DMS114 treated with DMSO at 0.1 percent for 48 hours (cell line): ENCODE measurements around the gene SYT1.
"Not testable (repeated sequence)": the region's sequence is repeated elsewhere in the genome, so short reads cannot be mapped to it uniquely, and the experiment has no call there.

Experiments used
- DNase-seq: peaks from one replicate; lab custom pipeline; 2025; ENCODE audit not compliant: unreplicated experiment; lab: John Stamatoyannopoulos, UW

SYT1 gene

GRCh38 chr12:79200176-79200575, 335.6 kb downstream of the SYT1 start:
- no peak for DNase-seq

GRCh38 chr12:79203058-79203647, 338.6 kb downstream of the SYT1 start:
- DNase-seq: no peak

GRCh38 chr12:79206871-79207270, 342.3 kb downstream of the SYT1 start:
- DNase-seq: no peak

DNA sequence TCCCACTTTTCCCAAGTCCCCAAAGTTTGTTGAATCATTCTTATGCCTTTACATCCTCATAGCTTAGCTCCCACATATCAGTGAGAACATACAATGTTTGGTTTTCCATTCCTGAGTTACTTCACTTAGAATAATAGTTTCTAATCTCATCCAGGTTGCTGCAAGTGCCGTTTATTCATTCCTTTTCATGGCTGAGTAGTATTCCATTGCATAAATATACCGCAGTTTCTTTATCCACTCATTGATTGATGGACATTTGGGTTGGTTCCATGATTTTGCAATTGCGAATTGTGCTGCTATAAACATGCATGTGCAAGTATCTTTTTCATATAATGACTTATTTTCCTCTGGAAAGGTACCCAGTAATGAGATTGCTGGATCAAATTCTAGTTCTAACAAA, 345.8 kb downstream of the SYT1 start:
- not testable (repeated sequence) for DNase-seq

DNA sequence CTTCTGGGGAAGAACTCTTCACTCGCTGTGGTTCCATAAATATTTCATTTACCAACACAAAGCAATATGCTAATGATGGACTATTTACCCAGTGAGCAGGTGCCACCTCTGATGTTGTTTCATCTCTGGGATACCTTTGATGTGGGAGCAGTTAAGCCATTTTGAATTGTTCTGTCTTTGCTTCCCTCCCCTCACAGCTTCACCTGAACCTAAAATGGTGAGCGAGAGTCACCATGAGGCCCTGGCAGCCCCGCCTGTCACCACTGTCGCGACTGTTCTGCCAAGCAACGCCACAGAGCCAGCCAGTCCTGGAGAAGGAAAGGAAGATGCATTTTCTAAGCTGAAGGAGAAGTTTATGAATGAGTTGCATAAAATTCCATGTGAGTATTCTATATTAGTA, 352.7 kb downstream of the SYT1 start:
- no peak for DNase-seq

- no peak for DNase-seq
Measured at GRCh38 chr12:79223210-79223609, 358.6 kb downstream of the SYT1 start.

DNA sequence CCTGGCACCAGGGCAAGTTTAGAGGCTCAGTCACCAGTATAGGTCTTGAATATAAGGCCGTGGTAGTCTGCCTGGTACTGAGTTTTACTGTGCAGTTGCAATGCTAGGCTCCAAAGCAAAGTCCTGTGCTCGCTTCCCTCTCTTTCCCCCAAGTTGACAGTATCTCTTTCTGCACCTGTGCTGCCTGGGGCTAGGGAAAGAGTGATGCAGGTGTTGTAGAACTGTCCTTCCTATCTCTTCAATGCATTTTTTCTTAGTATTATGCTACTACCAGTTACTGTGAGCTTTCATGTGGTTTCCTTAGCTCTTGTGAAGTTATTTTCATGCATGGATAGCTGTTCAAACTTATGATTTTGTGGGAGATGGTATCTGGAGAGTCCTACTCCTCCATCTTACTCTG, 359.2 kb downstream of the SYT1 start:
- no peak for DNase-seq

DNA sequence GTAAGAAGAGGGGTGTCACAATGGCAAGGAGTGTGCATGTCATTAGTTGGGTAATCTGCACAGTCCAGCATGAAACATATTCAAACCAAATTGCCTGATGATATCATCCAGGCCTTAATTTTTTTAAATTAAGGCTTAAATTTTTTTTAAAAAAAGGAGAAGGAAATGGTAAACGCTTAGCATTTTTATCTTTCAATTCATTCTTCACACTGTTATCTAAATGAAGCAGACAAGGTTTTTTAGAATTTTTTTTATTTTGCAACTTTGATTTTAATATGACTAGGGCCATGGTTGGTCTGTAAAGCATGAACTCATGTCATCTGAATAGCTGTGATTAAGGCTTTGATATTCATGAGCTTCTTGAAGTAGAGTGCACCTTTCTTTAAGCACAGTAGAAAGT, 362.5 kb downstream of the SYT1 start:
- no peak for DNase-seq

DNA sequence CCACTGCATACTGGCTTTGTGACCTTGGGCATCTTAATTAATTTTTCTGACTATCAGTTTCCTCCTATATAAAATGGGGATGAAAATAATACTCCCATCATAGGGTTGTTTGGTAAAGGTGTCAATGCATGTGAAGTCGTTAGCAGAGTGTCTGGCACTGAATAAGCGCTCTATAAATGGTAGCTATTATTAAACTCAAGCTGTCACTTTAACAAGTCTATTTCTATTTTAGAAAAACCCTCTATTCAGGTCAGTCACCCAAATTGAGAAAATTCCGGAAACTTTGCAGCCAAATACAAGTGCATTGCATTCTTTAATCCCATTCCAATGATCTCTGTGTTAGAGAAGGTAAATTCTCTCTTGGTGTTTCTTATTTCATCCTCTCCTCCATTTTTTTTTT, 363.1 kb downstream of the SYT1 start:
- DNase-seq: no peak

GRCh38 chr12:79233341-79233781, 368.8 kb downstream of the SYT1 start:
- no peak for DNase-seq

- no peak for DNase-seq
Measured at GRCh38 chr12:79236920-79237319, 372.3 kb downstream of the SYT1 start.

- DNase-seq: no peak
Measured at GRCh38 chr12:79238246-79238645, 373.7 kb downstream of the SYT1 start.

- DNase-seq: no peak
Measured at GRCh38 chr12:79247494-79247893, 382.9 kb downstream of the SYT1 start.

GRCh38 chr12:79250186-79250585, 385.6 kb downstream of the SYT1 start:
- no peak for DNase-seq

GRCh38 chr12:79250960-79251755, 386.6 kb downstream of the SYT1 start:
- no peak for DNase-seq

DNA sequence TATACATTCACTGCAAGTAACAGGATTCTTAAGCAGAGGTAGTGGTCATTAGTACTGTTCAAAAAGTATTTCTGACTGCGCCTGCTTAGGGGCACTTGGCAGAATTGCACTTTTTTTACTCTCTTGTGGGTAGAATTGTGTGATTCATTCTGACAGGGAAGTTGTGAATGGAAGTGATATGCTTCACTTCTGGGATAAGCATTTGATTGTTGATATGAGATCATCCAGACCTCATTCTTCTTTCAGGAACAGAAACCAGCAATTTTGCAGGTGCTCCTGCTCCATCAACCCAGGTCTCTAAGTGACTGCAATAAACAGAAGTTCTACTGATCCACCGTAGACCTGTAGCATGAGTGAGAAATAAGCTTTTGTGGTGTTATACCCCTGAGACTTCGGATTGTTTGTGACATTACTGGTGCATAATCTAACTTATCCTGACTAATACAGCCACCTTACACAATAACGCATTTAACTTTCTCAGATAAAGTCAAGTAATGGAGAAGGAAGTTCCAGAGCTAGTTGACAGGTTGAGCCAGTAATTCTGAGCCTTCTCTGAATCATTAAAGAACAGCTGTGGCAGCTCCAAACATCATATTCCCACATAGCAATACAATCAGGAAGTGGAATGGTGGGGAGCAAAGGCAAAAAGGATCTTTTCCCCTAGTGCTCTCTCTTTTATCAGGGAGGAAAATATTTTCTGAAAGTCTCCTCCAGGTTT, 387.9 kb downstream of the SYT1 start:
- DNase-seq: no peak

GRCh38 chr12:79255288-79255687, 390.7 kb downstream of the SYT1 start:
- no peak for DNase-seq

GRCh38 chr12:79260923-79261322, 396.3 kb downstream of the SYT1 start:
- no peak for DNase-seq

DNA sequence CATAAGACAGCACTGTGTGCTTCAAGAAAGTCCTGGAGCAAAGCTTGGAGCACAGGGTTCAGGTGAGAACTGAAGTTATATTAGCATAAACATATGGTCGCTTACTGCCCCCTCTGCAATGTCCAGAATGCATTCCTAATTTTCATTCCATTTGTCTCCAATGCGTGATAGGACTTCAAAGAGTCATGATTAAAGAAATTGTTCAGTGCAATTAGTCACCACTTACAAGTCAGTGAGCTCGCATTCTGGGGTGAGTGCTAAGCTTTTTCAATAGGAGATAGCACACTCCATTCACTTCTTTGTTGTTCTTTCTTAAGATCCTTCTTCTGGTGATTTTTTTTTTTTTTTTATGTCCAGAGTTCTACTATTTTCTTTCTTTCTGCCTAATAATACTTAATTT, 398.4 kb downstream of the SYT1 start:
- no peak for DNase-seq

- DNase-seq: no peak
Measured at GRCh38 chr12:79266343-79267144, 402.0 kb downstream of the SYT1 start.

GRCh38 chr12:79267580-79267979, 403.0 kb downstream of the SYT1 start:
- DNase-seq: no peak
